ENCODE results near the gene FABP6. TPM values are rescaled to one million over a fixed set of nuclear protein-coding genes. Genes with fewer than 3 reads are reported as not detected.

The FABP6 gene
- total RNA-seq, 1 donor from 2014 or later = not detected

DNA sequence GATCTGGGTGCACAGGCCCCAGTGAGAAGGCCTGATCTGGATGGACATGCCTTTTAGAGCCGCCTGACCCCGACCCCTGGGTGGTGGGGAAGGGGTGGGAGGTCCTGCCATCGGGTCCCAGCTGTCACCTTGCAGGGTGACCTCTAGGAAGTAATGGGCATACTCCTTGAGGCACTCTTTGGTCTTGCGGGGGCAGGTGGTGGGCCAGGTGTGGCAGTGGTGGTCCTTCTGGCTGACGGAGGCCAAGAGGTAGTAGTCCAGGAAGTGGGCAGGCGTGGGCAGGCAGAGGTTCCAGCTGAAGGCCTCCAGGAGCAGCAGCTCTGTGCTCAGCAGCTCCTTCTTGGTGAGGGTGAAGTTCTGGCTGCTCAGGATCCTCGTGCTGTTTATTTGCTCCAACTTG, 30.0 kb downstream of the FABP6 start:
- DNase-seq (ENCODE audit: low spot score) (no peak), ATAC-seq (no peak)
- intact Hi-C loops (cut with DNase I) = no loop called here

DNA sequence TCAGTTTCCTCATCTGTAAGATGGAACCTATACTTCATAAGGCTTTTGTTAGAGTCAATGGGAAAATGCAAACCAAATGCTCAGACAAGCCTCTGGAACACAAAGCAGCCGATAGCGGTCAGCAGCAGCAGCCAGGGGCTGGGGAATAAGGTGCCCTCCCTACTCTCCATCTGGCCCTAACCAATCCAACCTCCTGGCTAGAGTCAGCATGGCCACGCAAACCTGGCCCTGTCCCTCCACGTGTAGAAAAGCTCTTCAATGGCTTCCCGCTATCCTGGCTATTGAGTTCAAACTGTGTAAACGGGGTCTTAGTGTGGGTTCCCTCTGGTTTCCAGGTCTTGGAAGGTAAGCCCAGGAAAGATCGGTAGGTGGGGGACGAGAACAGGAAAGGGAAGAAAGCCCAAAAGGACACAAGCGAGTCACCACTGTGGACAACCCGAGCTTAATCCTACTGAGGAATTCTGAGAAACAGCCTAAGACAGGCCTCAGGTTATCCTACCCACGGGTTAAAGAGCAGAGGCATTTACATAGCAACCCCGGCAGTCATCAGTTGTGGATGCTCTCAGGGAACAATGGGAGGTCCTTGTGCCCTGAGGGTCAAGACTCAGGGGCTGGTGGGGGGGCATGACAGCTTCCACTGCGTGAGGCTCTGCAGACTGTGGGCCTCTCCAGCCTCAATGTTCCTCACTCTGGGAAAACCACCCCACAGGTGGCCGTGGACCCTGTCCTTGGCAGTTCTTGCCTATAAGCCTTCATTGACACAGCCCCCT, 30.9 kb downstream of the FABP6 start:
- intact Hi-C loops (cut with DNase I) = no loop called here
- ATAC-seq = no peak
- no peak for DNase-seq (ENCODE audit: low spot score)

DNA sequence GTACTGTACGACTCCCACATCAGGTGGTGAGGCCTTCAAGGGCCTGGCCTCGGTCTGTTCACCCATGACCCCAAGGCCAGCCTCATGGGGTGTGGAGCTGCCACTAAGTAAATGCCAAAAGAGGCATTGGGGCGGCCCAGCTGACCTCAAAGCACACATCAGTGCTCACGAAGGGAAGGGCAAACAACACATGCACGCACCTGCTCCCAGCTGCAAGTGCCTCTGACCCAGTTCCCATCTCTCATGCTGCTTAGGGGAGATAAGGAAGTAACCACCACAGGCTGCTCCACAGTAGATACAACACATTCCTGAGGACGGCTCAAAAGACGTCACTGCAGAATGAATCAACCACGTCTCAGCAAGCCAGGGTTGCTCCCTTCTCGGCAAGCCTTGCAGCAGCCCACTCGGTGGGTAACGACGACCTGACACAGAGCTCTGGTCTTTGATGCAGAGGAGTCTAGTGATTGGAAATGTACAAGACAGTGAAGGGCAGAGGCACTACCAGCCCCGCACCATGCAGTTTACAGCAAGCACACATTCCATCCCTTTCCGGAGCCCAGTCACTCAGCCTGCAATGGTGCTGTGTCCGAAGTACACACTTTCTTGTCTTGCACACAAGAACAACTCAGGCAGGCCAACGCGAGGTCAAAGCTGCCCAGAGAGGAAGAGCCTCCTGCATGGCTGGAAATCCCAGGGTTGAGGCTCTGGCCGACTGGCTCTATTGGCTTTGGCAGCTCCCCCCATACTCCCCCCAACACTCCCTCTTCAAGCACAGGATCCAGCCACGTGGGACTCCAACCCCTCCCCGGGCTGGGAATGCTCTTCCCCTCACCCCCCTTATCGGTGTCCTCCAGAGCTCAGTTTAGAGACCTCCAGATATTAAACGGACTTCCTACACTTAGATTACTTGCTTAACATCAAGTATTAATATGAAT, 31.8 kb downstream of the FABP6 start:
- intact Hi-C loops (cut with DNase I) = no loop called here
- peak; percentile 52 for ATAC-seq
- DNase-seq (ENCODE audit: low spot score) = no peak

DNA sequence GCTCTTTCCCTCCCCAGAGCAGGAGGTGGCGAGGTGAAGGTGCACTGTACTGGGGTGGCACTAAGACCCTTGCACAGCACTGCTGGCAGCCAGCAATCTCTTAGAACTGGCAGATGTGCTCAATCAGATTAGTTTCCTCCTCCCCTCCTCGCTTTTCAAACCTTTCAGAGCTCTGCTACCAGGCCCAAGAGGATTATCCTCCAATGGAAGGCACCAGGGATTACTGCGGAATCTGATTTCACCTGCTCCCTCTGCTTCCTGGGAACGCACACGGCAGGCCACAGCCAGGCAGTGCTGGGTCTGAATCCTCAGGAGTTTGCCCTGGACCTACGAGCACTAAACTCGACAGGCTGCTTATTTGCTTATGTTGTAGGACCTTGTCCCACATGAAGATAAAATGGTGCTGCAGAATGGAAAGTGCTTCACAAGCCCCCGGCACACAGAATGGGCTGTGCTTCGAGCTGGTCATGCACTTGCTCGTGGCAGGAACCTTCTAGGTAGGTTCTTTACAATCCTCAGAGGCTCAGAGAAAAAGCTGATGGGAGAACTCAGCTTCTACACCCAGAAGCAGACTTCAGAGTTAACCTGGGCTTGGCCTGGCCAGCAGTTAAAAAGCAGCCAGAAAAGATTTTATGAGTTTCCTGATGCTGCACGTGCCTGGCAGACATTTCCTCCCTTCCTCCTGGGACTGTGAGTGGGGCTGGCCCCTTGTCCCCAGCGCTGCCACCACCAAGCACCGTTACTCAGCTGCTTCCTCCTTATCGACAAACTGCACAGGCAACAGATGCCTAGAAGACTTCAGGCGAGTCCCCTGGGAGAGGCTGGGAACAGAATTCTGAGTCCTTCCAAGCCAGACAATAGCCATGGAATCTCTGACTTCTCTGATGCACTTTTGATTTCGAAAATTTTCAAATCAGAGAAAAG, 33.1 kb downstream of the FABP6 start:
- ATAC-seq = peak; percentile 64

DNA sequence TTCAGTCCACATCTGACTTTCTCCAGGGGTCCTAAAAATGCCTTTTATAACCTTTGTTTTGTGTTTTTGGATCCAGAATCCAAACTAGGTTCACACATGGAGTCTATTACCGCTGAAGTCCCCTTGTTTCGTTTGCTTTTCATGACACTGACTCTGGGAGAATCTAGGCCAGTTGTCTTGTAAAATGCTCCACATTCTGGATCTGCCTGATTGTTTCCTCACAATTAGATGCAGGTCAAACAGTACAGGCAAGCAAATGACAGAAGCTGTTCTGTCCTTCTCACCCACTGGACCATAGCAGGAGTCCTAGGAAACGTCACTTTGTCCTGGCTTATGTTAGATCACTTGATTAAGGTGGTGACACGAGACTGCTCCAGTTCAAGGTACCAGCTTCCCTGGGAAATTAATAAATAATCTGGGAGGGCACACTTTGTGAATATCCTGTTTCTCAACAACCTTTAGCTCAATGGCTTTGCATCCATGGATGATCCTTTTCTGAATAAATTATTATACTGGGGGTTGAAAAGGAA, 34.1 kb downstream of the FABP6 start:
- DNase-seq (ENCODE audit: low spot score) (no peak), ATAC-seq (no peak)
- intact Hi-C loops (cut with DNase I) = no loop called here

More for the DNA sequence above, 33.1 kb downstream of the FABP6 start:
- DNase-seq (ENCODE audit: low spot score) = no peak
- intact Hi-C loops (cut with DNase I) = no loop called here

- intact Hi-C loops (cut with DNase I) = no loop called here
- no peak for DNase-seq (ENCODE audit: low spot score)
- ATAC-seq = no peak
These were observed 36.7 kb downstream of the FABP6 start for GRCh38 chr5:160266044-160266443.

DNA sequence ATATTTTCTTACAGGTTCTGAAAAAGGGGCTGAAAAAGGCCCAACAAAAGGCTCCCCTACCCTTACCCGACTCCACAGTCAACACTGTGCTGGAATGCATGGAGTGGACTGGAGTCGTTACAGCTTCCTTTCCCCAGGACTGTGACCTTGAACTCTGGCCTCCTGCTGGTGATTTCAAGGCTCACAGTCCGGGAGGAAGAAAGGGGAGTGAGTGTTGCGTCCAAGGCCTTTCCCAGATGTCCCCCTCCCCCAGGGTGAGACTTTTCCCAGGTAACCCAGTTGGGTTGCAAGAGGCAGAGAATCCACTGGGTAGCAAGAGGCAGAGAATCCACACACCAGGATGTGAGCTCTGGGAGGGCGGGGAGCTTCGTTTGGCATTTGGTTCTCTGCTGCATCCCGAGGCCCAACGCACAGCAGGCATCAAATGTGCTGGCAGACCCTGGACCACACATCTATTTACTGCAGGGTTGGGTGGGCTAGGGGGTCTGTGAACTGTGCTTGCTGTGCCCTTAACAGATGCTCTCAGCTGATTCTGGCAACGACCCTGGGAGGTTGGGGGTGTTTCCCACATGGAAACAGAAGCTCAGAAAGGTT, 37.5 kb downstream of the FABP6 start:
- no peak for DNase-seq (ENCODE audit: low spot score)

DNA sequence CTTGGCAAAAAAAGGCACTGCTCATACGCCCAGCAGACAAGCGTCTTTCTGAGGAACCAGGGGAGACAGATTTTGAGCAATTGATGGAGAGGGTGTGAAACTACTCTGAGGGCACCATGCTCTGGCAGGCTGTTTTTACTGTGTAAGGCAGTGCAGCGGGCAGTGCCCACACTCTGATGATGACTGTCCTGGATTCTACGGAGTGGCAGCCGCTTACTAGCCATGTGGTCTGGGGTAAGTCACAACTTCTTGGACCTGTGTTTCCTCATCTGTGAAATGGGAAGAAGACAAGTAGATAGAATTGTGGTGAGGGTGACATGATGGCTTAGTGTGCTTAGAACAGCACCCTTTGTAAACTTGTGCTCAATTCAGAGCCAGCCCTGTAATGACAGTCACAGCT, 38.8 kb downstream of the FABP6 start:
- intact Hi-C loops (cut with DNase I) = no loop called here
- DNase-seq (ENCODE audit: low spot score) (no peak), ATAC-seq (no peak)

More for the DNA sequence above, 37.5 kb downstream of the FABP6 start:
- ATAC-seq = no peak
- intact Hi-C loops (cut with DNase I) = no loop called here

GRCh38 chr5:160269017-160269416, 39.7 kb downstream of the FABP6 start:
- intact Hi-C loops (cut with DNase I) = no loop called here
- peak; percentile 87 for DNase-seq (ENCODE audit: low spot score)
- peak; percentile 93 for ATAC-seq

GRCh38 chr5:160270704-160271103, 41.4 kb downstream of the FABP6 start:
- intact Hi-C loops (cut with DNase I) = no loop called here
- ATAC-seq = no peak
- no peak for DNase-seq (ENCODE audit: low spot score)

- intact Hi-C loops (cut with DNase I) = no loop called here
- ATAC-seq (no peak), DNase-seq (ENCODE audit: low spot score) (no peak)
These were observed 42.1 kb downstream of the FABP6 start for GRCh38 chr5:160271396-160271795.

GRCh38 chr5:160271836-160272235, 42.5 kb downstream of the FABP6 start:
- DNase-seq (ENCODE audit: low spot score) (no peak), ATAC-seq (no peak)
- intact Hi-C loops (cut with DNase I) = no loop called here

DNA sequence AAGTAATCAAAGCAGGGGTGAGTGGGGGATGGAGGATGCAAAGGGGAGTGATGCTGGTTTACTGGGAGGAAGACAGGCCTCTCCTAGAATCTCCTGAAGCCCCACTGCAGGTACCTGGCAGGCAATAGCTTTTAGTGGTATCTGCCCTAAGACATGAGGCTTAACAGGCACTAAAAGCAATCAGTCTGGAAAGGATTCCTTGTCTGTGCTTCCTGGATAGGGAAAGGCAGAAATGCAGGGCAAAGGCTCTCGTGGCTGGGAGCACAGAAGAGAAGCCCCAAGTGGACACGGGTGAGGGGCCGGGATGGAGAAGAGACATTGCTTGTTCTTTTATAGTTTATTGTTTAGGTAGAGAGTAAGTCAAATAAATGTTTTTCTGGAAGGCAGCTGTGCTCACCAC, 43.0 kb downstream of the FABP6 start:
- ATAC-seq = no peak
- intact Hi-C loops (cut with DNase I) = no loop called here
- no peak for DNase-seq (ENCODE audit: low spot score)

DNA sequence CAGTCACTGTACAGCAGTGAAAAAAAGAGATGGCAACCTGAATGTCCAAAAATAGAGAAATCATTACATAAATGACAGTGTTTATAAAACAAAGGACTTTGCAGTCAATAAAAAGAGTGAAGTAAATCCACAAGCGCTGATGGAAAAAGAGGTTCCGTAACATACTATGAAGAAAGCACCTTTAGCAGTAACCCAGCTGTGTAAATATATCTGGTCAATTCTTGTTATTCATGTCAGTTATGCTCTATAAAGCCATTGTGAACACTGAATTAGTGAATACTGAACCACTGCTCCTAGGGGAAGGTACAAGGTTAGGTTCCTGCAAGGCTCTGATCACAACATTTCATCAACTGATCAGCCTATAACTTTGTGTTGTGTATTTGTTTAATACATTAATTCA, 43.6 kb downstream of the FABP6 start:
- ATAC-seq = no peak
- intact Hi-C loops (cut with DNase I) = no loop called here
- DNase-seq (ENCODE audit: low spot score) = no peak

- intact Hi-C loops (cut with DNase I) = no loop called here
These were observed 45.2 kb downstream of the FABP6 start for GRCh38 chr5:160274483-160274931.

DNA sequence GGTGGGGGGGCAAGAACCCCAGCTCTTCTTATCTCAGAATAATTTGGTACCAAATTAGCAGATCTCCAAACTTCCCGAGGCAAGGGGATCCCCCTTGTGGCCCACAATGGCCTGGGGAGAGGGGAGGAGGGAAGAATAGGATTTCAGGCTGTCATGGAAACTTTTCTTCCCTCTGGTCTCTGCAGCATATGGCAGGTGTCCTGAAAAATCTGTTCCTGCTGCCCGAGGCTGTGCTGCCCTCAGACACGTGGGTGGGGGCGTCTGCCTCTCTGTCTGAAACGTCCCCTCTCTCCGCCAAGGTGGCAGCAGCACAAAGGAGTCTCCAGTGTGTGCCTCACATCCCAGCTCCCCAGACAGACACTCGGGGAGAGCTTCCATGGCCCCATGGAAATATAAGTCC, 49.0 kb downstream of the FABP6 start:
- DNase-seq (ENCODE audit: low spot score) (no peak), ATAC-seq (no peak)
- intact Hi-C loops (cut with DNase I) = no loop called here

More at GRCh38 chr5:160274483-160274931, 45.2 kb downstream of the FABP6 start:
- DNase-seq (ENCODE audit: low spot score) = no peak
- no peak for ATAC-seq

- intact Hi-C loops (cut with DNase I) = no loop called here
- DNase-seq (ENCODE audit: low spot score) = no peak
- no peak for ATAC-seq
These were observed 51.2 kb downstream of the FABP6 start for GRCh38 chr5:160280384-160281095.

- no peak for ATAC-seq
- intact Hi-C loops (cut with DNase I) = no loop called here
- DNase-seq (ENCODE audit: low spot score) = no peak
These were observed 52.0 kb downstream of the FABP6 start for GRCh38 chr5:160281275-160281674.
